A549 (cell line): ENCODE measurements around the gene SCN4B.

Source experiments
- ESRRA ChIP-seq: fragments of 150-350 bp; IDR thresholded peaks from 2 replicates; pipeline ENCODE4 v1.6.1; 2014; ENCODE audit warnings: mild to moderate bottlenecking, low read length, borderline replicate concordance
- HOXB5 ChIP-seq: fragments of 250-450 bp; sonication (Bioruptor Pico); IDR thresholded peaks from 2 replicates; pipeline ENCODE4 v1.5.0; 2020; ENCODE audit warnings: mild to moderate bottlenecking, moderate library complexity
- NR3C1 ChIP-seq: fragments of >200 bp; sonication (Bioruptor Twin); formaldehyde crosslinking; IDR thresholded peaks from 3 replicates; pipeline ENCODE4 v1.6.1; 2017
- POLR2A ChIP-seq: IDR thresholded peaks from 2 replicates; pipeline ENCODE4 v1.6.1; 2012; ENCODE audit warnings: mild to moderate bottlenecking, low read length
- RARB ChIP-seq: fragments of 250-450 bp; sonication (Bioruptor Pico); IDR thresholded peaks from 2 replicates; pipeline ENCODE4 v1.8.0; 2021; ENCODE audit warnings: mild to moderate bottlenecking, moderate library complexity
- RNF2 ChIP-seq: fragments of 200-600 bp; sonication (generic); IDR thresholded peaks from 2 replicates; pipeline ENCODE4 v1.6.1; 2016; ENCODE audit warnings: low read depth, mild to moderate bottlenecking, antibody characterized with exemption, moderate library complexity, borderline replicate concordance
- TFCP2L1 ChIP-seq: fragments of 250-450 bp; sonication (Bioruptor Pico); IDR thresholded peaks from 2 replicates; pipeline ENCODE4 v1.5.0; 2021; ENCODE audit warnings: mild to moderate bottlenecking
- TF ChIP-seq, protein P1 (sequence below): fragments of >200 bp; sonication (Bioruptor Twin); formaldehyde crosslinking; IDR thresholded peaks from 3 replicates; pipeline ENCODE4 v1.5.1; 2016
- TF ChIP-seq, protein P2 (sequence below): fragments of 200-600 bp; sonication (generic); IDR thresholded peaks from 2 replicates; pipeline ENCODE4 v1.6.1; 2016; ENCODE audit warnings: antibody characterized with exemption, mild to moderate bottlenecking, moderate library complexity
- TF ChIP-seq, protein P3 (sequence below): fragments of 150-350 bp; IDR thresholded peaks from 2 replicates; pipeline ENCODE4 v1.6.1; 2014; ENCODE audit warnings: low read depth, mild to moderate bottlenecking, low read length

DNA sequence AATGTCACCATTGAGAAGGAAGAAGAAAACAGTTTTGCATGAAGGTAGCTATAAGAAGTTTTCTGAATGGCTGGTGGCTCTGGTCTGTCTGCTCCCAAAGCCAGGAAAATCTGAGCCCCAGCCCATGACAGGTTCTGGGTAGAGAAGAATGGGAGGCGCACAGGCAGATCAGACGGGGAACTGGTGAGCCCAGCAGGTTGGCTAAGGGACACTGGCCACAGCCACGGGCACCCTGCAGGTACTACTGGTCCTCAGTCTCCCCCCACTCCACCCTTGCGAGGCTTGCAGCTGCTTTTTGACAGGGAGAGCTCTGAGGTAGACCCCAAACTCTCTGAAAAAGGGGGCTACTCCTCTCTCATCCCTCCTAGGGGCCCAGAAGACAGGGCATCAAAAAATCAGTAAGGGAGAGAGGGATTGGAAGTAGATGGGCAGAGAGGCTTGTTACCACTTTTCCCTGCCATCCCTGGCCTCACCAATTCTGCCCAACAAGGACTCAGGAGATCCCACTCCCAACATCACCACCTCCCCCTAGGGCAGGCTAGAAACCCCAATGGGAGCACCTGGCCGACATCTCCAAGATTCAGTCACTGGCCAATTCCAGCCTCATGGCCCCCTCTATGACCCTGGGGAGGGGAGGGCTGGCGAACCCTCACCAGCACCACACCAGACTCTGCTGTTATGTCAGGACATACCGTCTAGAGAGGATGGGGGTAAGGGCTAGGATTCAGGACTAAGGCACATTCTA lies 17.4 kb downstream of the SCN4B start:
- TF ChIP-seq POLR2A (no peak), TFCP2L1 (no peak), HOXB5 (CRISPR knock-in tag) (no peak), ESRRA (no peak), NR3C1 (no peak), RNF2 (no peak), RARB (CRISPR knock-in tag) (no peak)
- TF ChIP-seq, protein P1, sequence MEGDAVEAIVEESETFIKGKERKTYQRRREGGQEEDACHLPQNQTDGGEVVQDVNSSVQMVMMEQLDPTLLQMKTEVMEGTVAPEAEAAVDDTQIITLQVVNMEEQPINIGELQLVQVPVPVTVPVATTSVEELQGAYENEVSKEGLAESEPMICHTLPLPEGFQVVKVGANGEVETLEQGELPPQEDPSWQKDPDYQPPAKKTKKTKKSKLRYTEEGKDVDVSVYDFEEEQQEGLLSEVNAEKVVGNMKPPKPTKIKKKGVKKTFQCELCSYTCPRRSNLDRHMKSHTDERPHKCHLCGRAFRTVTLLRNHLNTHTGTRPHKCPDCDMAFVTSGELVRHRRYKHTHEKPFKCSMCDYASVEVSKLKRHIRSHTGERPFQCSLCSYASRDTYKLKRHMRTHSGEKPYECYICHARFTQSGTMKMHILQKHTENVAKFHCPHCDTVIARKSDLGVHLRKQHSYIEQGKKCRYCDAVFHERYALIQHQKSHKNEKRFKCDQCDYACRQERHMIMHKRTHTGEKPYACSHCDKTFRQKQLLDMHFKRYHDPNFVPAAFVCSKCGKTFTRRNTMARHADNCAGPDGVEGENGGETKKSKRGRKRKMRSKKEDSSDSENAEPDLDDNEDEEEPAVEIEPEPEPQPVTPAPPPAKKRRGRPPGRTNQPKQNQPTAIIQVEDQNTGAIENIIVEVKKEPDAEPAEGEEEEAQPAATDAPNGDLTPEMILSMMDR: no peak
- TF ChIP-seq, protein P2, sequence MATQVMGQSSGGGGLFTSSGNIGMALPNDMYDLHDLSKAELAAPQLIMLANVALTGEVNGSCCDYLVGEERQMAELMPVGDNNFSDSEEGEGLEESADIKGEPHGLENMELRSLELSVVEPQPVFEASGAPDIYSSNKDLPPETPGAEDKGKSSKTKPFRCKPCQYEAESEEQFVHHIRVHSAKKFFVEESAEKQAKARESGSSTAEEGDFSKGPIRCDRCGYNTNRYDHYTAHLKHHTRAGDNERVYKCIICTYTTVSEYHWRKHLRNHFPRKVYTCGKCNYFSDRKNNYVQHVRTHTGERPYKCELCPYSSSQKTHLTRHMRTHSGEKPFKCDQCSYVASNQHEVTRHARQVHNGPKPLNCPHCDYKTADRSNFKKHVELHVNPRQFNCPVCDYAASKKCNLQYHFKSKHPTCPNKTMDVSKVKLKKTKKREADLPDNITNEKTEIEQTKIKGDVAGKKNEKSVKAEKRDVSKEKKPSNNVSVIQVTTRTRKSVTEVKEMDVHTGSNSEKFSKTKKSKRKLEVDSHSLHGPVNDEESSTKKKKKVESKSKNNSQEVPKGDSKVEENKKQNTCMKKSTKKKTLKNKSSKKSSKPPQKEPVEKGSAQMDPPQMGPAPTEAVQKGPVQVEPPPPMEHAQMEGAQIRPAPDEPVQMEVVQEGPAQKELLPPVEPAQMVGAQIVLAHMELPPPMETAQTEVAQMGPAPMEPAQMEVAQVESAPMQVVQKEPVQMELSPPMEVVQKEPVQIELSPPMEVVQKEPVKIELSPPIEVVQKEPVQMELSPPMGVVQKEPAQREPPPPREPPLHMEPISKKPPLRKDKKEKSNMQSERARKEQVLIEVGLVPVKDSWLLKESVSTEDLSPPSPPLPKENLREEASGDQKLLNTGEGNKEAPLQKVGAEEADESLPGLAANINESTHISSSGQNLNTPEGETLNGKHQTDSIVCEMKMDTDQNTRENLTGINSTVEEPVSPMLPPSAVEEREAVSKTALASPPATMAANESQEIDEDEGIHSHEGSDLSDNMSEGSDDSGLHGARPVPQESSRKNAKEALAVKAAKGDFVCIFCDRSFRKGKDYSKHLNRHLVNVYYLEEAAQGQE: no peak
- TF ChIP-seq, protein P3, sequence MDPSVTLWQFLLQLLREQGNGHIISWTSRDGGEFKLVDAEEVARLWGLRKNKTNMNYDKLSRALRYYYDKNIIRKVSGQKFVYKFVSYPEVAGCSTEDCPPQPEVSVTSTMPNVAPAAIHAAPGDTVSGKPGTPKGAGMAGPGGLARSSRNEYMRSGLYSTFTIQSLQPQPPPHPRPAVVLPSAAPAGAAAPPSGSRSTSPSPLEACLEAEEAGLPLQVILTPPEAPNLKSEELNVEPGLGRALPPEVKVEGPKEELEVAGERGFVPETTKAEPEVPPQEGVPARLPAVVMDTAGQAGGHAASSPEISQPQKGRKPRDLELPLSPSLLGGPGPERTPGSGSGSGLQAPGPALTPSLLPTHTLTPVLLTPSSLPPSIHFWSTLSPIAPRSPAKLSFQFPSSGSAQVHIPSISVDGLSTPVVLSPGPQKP: no peak
